K562 (cell line): Measurements from ENCODE around the gene PCED1B. TPM values are rescaled to one million over a fixed set of nuclear protein-coding genes. Genes with fewer than 3 reads are reported as not detected.

ENCODE experiments used
- ATAC-seq: fragments of 200-7000 bp; cut with Tn5 transposase; 3 replicates; pipeline ENCODE4 v1.9.1; 2020; ENCODE audit warnings: moderate library complexity
- BruUV-seq: library from RNA; stranded (reverse); fragments of 400-500 nt; replicated peaks from 2 replicates; lab custom pipeline; 2021; lab: Mats Ljungman, UMichigan
- CTCF ChIA-PET: fragments of 300-600 bp; formaldehyde crosslinking; extraction: SDS; loops from one replicate; lab custom pipeline; 2021; ENCODE audit warnings: low intra/inter-chr PET ratio; lab: Yijun Ruan, JAX
- POLR2A ChIA-PET: fragments of 300-600, 350-650 bp; sonication (Branson Sonifier 250); formaldehyde crosslinking; extraction: SDS; loops from one replicate; lab custom pipeline; 2021; ENCODE audit warnings: antibody characterized with exemption, inconsistent platforms; lab: Yijun Ruan, JAX
- DNase-seq, 4 experiments: peaks; one replicate each; pipeline versions ENCODE4 v3.0.0 to v3.0.0-alpha.2; 2011 to 2018; ENCODE audit warnings: low spot score in 3 of 4, mixed read lengths in 3 of 4; ENCODE audit errors: extremely low read depth in 1 of 4
- FAIRE-seq: peaks from 2 replicates; lab custom pipeline; 2011; peaks lifted over from hg19 to GRCh38; lab: Jason Lieb, UNC
- H2AFZ ChIP-seq: 2 replicates; pipeline ENCODE4 v1.6.0; 2011; ENCODE audit warnings: low read depth, low read length, control low read depth, inconsistent platforms
- H3K27ac ChIP-seq: fragments of 200-600 bp; 3 replicates; pipeline ENCODE4 v1.8.0; 2011; ENCODE audit warnings: low read depth, mild to moderate bottlenecking, control low read depth, inconsistent platforms, low read length, moderate library complexity, mixed read lengths; ENCODE audit errors: extremely low read depth
- H3K27me3 ChIP-seq, 2 experiments: fragments of 300-600 bp in 1 of 2; 2 replicates in 1 of 2; 3 replicates in 1 of 2; pipeline versions ENCODE4 v1.6.0 to v1.8.0; 2011; ENCODE audit warnings: inconsistent platforms in 2 of 2, low read length in 2 of 2, mild to moderate bottlenecking in 1 of 2, mixed read lengths in 1 of 2, moderate library complexity in 1 of 2; ENCODE audit not compliant: control insufficient read depth in 2 of 2, insufficient read depth in 2 of 2
- H3K36me3 ChIP-seq: fragments of 300-600 bp; 3 replicates; pipeline ENCODE4 v1.8.0; 2011; ENCODE audit warnings: mild to moderate bottlenecking, low read length, inconsistent platforms; ENCODE audit not compliant: control insufficient read depth, insufficient read depth
- H3K4me1 ChIP-seq, 2 experiments: fragments of 200-600 bp in 1 of 2; replicated peaks in 1 of 2; 2 replicates in 1 of 2; 3 replicates in 1 of 2; pipeline versions ENCODE4 v1.5.1 to v1.8.0; 2011; ENCODE audit warnings: inconsistent platforms in 2 of 2, low read length in 2 of 2, mild to moderate bottlenecking in 1 of 2, mixed read lengths in 1 of 2, moderate library complexity in 1 of 2; ENCODE audit not compliant: control insufficient read depth in 2 of 2, insufficient read depth in 2 of 2
- H3K4me2 ChIP-seq: 2 replicates; pipeline ENCODE4 v1.6.1; 2011; ENCODE audit warnings: low read length, control low read depth, inconsistent platforms, mixed read lengths; ENCODE audit not compliant: insufficient read depth
- H3K4me3 ChIP-seq: fragments of 200-600 bp; sonication (generic), shearing (Covaris generic); 2 replicates; pipeline ENCODE4 v1.5.1; 2016; ENCODE audit warnings: control low read depth, inconsistent platforms
- H3K79me2 ChIP-seq: fragments of 200-600 bp; 3 replicates; pipeline ENCODE4 v1.8.0; 2011; ENCODE audit warnings: low read length, inconsistent platforms; ENCODE audit not compliant: control insufficient read depth, insufficient read depth
- H3K9ac ChIP-seq, 2 experiments: 2 replicates each; pipeline versions ENCODE4 v1.6.0 to v1.6.1; 2011; ENCODE audit warnings: low read depth in 2 of 2, low read length in 2 of 2, control low read depth in 1 of 2, inconsistent platforms in 1 of 2, mild to moderate bottlenecking in 1 of 2, mixed read lengths in 1 of 2; ENCODE audit not compliant: insufficient read depth in 1 of 2
- H3K9me1 ChIP-seq: one replicate; pipeline ENCODE4 v1.6.0; 2011; ENCODE audit warnings: inconsistent platforms, mild to moderate bottlenecking, low read length, moderate library complexity; ENCODE audit not compliant: control insufficient read depth, insufficient read depth
- H3K9me3 ChIP-seq: replicated peaks from 2 replicates; pipeline ENCODE4 v1.5.1; 2011; ENCODE audit warnings: low read depth, low read length, inconsistent platforms; ENCODE audit not compliant: control insufficient read depth, insufficient read depth
- H4K20me1 ChIP-seq: replicated peaks from 2 replicates; pipeline ENCODE4 v1.6.1; 2011; ENCODE audit warnings: low read length, inconsistent platforms, mixed read lengths; ENCODE audit not compliant: control insufficient read depth, insufficient read depth
- RBM14 ChIP-seq: fragments of 200-400 bp; formaldehyde crosslinking; IDR thresholded peaks from 2 replicates; pipeline ENCODE4 v1.6.1; 2018; ENCODE audit warnings: low read depth, mild to moderate bottlenecking, low read length, moderate library complexity, borderline replicate concordance; ENCODE audit not compliant: insufficient read depth
- SNRNP70 ChIP-seq: fragments of 200-400 bp; formaldehyde crosslinking; optimal IDR thresholded peaks from 2 replicates; pipeline ENCODE3; 2017; ENCODE audit warnings: low read depth, low read length
- TFE3 ChIP-seq: fragments of 450-650 bp; formaldehyde crosslinking; IDR thresholded peaks from 2 replicates; pipeline ENCODE4 v1.4.0; 2020; ENCODE audit warnings: mild to moderate bottlenecking, mixed read lengths
- ZFP1 ChIP-seq: fragments of 450-650 bp; formaldehyde crosslinking; IDR thresholded peaks from 2 replicates; pipeline ENCODE4 v1.4.0; 2020; ENCODE audit warnings: mild to moderate bottlenecking, mixed read lengths
- WGBS: fragments of 100-300 bp; shearing (Covaris generic); methylation state at CpG from one replicate; pipeline ENCODE4 v1.1.6; 2016; ENCODE audit warnings: low coverage, mixed read lengths; ENCODE audit not compliant: insufficient coverage; ENCODE audit errors: missing lambda C conversion rate; 5-methylcytosine and 5-hydroxymethylcytosine counted together
- in situ Hi-C: fragments of 300-500 bp; cut with MboI; formaldehyde crosslinking; loops from 4 replicates; pipeline ENCODE4 v1.15.0; 2018; ENCODE audit warnings: inconsistent platforms, mixed read lengths
- intact Hi-C: fragments of 100-400 bp; cut with micrococcal nuclease; formaldehyde crosslinking; loops from 2 replicates; pipeline ENCODE4 v1.14.2; 2022
- polyA plus RNA-seq, 8 experiments: library from polyadenylated mRNA; depleted of rRNA in 4 of 8; stranded (reverse) in 5 of 8; unstranded in 3 of 8; fragments of >200 nt; fragmentation: Nextera tagmentation in 2 of 8; fragmentation: Illumina TruSeq in 1 of 8; extraction: Ambion mirVana in 2 of 8; extraction: Trizol in 1 of 8; gene quantifications; 2 replicates each; pipeline versions ENCODE4 v1.2.1 to v1.2.3, GENCODE V29; 2011 to 2014; ENCODE audit warnings: inconsistent platforms in 1 of 8, missing spikeins in 1 of 8
- total RNA-seq, 7 experiments: library from RNA; depleted of rRNA in 6 of 7; stranded (reverse); fragments of >200 nt in 6 of 7; fragmentation: Illumina TruSeq in 2 of 7; extraction: Trizol in 2 of 7; gene quantifications; 2 replicates each; pipeline versions ENCODE4 v1.2.1 to v1.2.3, GENCODE V29; 2011 to 2021; ENCODE audit warnings: low replicate concordance in 1 of 7

The PCED1B gene
- total and polyA plus RNA-seq, 9 of the 15 experiments (the other 6 are each of a cell fraction or from before 2014, with no cell fraction given): 1.2 to 9.3 (median 2.5) TPM

- H3K9ac ChIP-seq: no peak overlapping the region
- in situ Hi-C loops (no loop called here), intact Hi-C loops (no loop called here)
- ATAC-seq (no peak), FAIRE-seq (no peak), DNase-seq (no peak)
- H3K36me3 ChIP-seq: no peaks in the 10 kb centered on the region
- H3K4me3 ChIP-seq: no peak overlapping the region
- H2AFZ ChIP-seq: no peak overlapping the region
- no peaks in the 10 kb centered on the region for H3K4me1 ChIP-seq
- H3K9me3 ChIP-seq: no peaks in the 10 kb centered on the region; the same call in 1 of the 2 replicates
- no peak for TF ChIP-seq SNRNP70
- no peak for TF ChIP-seq TFE3 (CRISPR knock-in tag)
- no peak for TF ChIP-seq RBM14
- 0 out of 2 replicates have a peak, but pooled peaks have one; percentile 57 for TF ChIP-seq ZFP1
- H3K9me1 ChIP-seq: no peaks in the 10 kb centered on the region
- no peak overlapping the region for H3K4me2 ChIP-seq
- ChIA-PET CTCF (no interaction called here), POLR2A (no interaction called here)
- BruUV-seq: no TSS peak
- WGBS: 40% methylated on average over 2 of the region's 2 CpGs
- H3K27me3 ChIP-seq: no peaks in the 10 kb centered on the region
- H3K27ac ChIP-seq: no peak overlapping the region
- H4K20me1 ChIP-seq: no peaks in the 10 kb centered on the region
- H3K79me2 ChIP-seq: no peaks in the 10 kb centered on the region
Observed at GRCh38 chr12:47139000-47139681, 59.7 kb downstream of the PCED1B start.
